DMS114 treated with DMSO at 0.1 percent for 48 hours (cell line): ENCODE data around the gene FBXW7.

ENCODE experiments used
- DNase-seq: peaks from one replicate; lab custom pipeline; 2025; ENCODE audit not compliant: unreplicated experiment; lab: John Stamatoyannopoulos, UW

The FBXW7 gene

GRCh38 chr4:152294765-152295164, 241.1 kb downstream of the FBXW7 start:
- DNase-seq: no peak

- DNase-seq: no peak
Observed at GRCh38 chr4:152294331-152294730, 241.6 kb downstream of the FBXW7 start.

- DNase-seq: no peak
Observed at GRCh38 chr4:152293527-152293926, 242.4 kb downstream of the FBXW7 start.

- DNase-seq: no peak
Observed at GRCh38 chr4:152290366-152290921, 245.4 kb downstream of the FBXW7 start.

GRCh38 chr4:152289941-152290340, 246.0 kb downstream of the FBXW7 start:
- DNase-seq: no peak

- no peak for DNase-seq
Observed at GRCh38 chr4:152289541-152289940, 246.4 kb downstream of the FBXW7 start.

GRCh38 chr4:152283801-152284470, 252.0 kb downstream of the FBXW7 start:
- DNase-seq: no peak

- DNase-seq: no peak
Observed at GRCh38 chr4:152281822-152282221, 254.1 kb downstream of the FBXW7 start.

- DNase-seq: no peak
Observed at GRCh38 chr4:152281211-152281610, 254.7 kb downstream of the FBXW7 start.

- no peak for DNase-seq
Observed at GRCh38 chr4:152279234-152279566, 256.7 kb downstream of the FBXW7 start.

GRCh38 chr4:152278505-152279233, 257.2 kb downstream of the FBXW7 start:
- DNase-seq: no peak

GRCh38 chr4:152278172-152278504, 257.8 kb downstream of the FBXW7 start:
- DNase-seq: no peak

- no peak for DNase-seq
Observed at GRCh38 chr4:152277333-152277732, 258.6 kb downstream of the FBXW7 start.

GRCh38 chr4:152273343-152273742, 262.5 kb downstream of the FBXW7 start:
- no peak for DNase-seq
